HCEC 1CT (cell line): ENCODE measurements around the gene SLC6A19.

ENCODE experiments used
- DNase-seq: peaks from one replicate; pipeline ENCODE4 v3.0.0-alpha.2; 2017

Gene SLC6A19

GRCh38 chr5:1270933-1271914 lies 69.8 kb downstream of the SLC6A19 start:
- no peak for DNase-seq

GRCh38 chr5:1272201-1272600 lies 70.8 kb downstream of the SLC6A19 start:
- no peak for DNase-seq

- DNase-seq, result no peak
These were observed 72.3 kb downstream of the SLC6A19 start for GRCh38 chr5:1273745-1274144.

GRCh38 chr5:1274471-1274870 lies 73.1 kb downstream of the SLC6A19 start:
- DNase-seq, result no peak
